DND-41 (cell line): ENCODE measurements around the gene ADCK1.

ENCODE experiments used
- ATAC-seq: fragments of 200-7000 bp; cut with Tn5 transposase; 3 replicates; pipeline ENCODE4 v1.9.1; 2021; ENCODE audit warnings: low read depth; ENCODE audit not compliant: insufficient read depth
- DNase-seq: peaks from one replicate; pipeline ENCODE4 v3.0.0-alpha.2; 2020
- H2AFZ ChIP-seq: 2 replicates; pipeline ENCODE4 v1.6.0; 2012; ENCODE audit warnings: low read depth, low read length
- H3K27ac ChIP-seq: 2 replicates; pipeline ENCODE4 v1.5.1; 2012; ENCODE audit warnings: low read length, inconsistent platforms
- H3K27me3 ChIP-seq: fragments of 200-600 bp; sonication (generic); 2 replicates; pipeline ENCODE4 v1.6.0; 2012; ENCODE audit warnings: low read length, mild to moderate bottlenecking, inconsistent platforms; ENCODE audit not compliant: insufficient read depth, poor library complexity
- H3K36me3 ChIP-seq: 2 replicates; pipeline ENCODE4 v1.5.1; 2012; ENCODE audit warnings: low read length, inconsistent platforms; ENCODE audit not compliant: insufficient read depth
- H3K4me1 ChIP-seq: 2 replicates; pipeline ENCODE4 v1.5.1; 2012; ENCODE audit warnings: mild to moderate bottlenecking, low read length; ENCODE audit not compliant: insufficient read depth
- H3K4me2 ChIP-seq: 2 replicates; pipeline ENCODE4 v1.6.0; 2012; ENCODE audit warnings: mild to moderate bottlenecking, moderate library complexity, low read length, inconsistent platforms; ENCODE audit not compliant: insufficient read depth
- H3K4me3 ChIP-seq, 2 experiments: fragments of 200-600 bp in 1 of 2; shearing (Covaris generic) in 1 of 2; 2 replicates each; pipeline ENCODE4 v1.5.1; 2012 to 2016; ENCODE audit warnings: inconsistent platforms in 2 of 2, low read length in 2 of 2, mild to moderate bottlenecking in 2 of 2, low read depth in 1 of 2, moderate library complexity in 1 of 2
- H3K79me2 ChIP-seq: 2 replicates; pipeline ENCODE4 v1.6.0; 2012; ENCODE audit warnings: low read length, inconsistent platforms; ENCODE audit not compliant: insufficient read depth
- H3K9ac ChIP-seq: 2 replicates; pipeline ENCODE4 v1.6.0; 2012; ENCODE audit warnings: low read depth, mild to moderate bottlenecking, inconsistent platforms, low read length, moderate library complexity
- H3K9me3 ChIP-seq: 2 replicates; pipeline ENCODE4 v1.5.1; 2012; ENCODE audit warnings: low read length, moderate library complexity, mild to moderate bottlenecking, inconsistent platforms; ENCODE audit not compliant: insufficient read depth, severe bottlenecking
- H4K20me1 ChIP-seq: 2 replicates; pipeline ENCODE4 v1.6.0; 2012; ENCODE audit warnings: low read length; ENCODE audit not compliant: insufficient read depth
- EZH2 ChIP-seq: IDR thresholded peaks from 3 replicates; pipeline ENCODE4 v1.6.1; 2012; ENCODE audit warnings: borderline replicate concordance, low read depth, mild to moderate bottlenecking, moderate library complexity, low read length, inconsistent platforms; ENCODE audit not compliant: severe bottlenecking
- TF ChIP-seq, protein P1 (sequence below): IDR thresholded peaks from 2 replicates; pipeline ENCODE4 v1.5.1; 2012; ENCODE audit warnings: borderline replicate concordance, low read length, moderate library complexity, mild to moderate bottlenecking; ENCODE audit not compliant: poor library complexity, severe bottlenecking; ENCODE audit errors: extremely low read depth

The ADCK1 gene

DNA sequence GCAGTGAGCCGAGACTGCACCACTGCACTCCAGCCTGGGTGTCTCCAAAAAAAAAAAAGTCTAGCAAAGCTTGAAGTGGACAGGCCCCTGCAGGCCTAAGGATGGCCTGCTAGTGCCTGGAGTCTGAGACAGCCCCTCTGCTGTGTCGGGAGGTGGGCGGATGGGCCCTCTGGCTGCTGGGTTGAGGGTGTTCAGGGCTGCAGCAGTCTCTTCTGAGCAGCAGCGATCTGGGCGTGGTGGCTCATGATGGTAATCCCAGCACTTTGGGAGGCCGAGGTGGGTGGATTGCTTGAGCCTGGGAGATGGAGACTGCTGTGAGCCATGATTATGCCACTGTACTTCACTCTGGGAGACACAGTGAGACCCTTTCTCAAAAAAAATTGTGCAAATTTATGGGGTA lies 57.0 kb downstream of the ADCK1 start:
- TF ChIP-seq, protein P1, sequence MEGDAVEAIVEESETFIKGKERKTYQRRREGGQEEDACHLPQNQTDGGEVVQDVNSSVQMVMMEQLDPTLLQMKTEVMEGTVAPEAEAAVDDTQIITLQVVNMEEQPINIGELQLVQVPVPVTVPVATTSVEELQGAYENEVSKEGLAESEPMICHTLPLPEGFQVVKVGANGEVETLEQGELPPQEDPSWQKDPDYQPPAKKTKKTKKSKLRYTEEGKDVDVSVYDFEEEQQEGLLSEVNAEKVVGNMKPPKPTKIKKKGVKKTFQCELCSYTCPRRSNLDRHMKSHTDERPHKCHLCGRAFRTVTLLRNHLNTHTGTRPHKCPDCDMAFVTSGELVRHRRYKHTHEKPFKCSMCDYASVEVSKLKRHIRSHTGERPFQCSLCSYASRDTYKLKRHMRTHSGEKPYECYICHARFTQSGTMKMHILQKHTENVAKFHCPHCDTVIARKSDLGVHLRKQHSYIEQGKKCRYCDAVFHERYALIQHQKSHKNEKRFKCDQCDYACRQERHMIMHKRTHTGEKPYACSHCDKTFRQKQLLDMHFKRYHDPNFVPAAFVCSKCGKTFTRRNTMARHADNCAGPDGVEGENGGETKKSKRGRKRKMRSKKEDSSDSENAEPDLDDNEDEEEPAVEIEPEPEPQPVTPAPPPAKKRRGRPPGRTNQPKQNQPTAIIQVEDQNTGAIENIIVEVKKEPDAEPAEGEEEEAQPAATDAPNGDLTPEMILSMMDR, result no peak
- TF ChIP-seq EZH2, result no peak
- Histone ChIP-seq H4K20me1 (no peaks in the 10 kb centered on the region), H2AFZ (no peak overlapping the region), H3K4me3 (no peak overlapping the region), H3K79me2 (no peaks in the 10 kb centered on the region), H3K9me3 (no peaks in the 10 kb centered on the region), H3K27ac (no peak overlapping the region), H3K36me3 (peaks cover 6% of the 10 kb centered on the region; the same call in 1 of the 2 replicates), H3K27me3 (no peaks in the 10 kb centered on the region), H3K4me1 (no peaks in the 10 kb centered on the region), H3K9ac (no peak overlapping the region), H3K4me2 (no peak overlapping the region)
- ATAC-seq, result no peak
- no peak for DNase-seq

DNA sequence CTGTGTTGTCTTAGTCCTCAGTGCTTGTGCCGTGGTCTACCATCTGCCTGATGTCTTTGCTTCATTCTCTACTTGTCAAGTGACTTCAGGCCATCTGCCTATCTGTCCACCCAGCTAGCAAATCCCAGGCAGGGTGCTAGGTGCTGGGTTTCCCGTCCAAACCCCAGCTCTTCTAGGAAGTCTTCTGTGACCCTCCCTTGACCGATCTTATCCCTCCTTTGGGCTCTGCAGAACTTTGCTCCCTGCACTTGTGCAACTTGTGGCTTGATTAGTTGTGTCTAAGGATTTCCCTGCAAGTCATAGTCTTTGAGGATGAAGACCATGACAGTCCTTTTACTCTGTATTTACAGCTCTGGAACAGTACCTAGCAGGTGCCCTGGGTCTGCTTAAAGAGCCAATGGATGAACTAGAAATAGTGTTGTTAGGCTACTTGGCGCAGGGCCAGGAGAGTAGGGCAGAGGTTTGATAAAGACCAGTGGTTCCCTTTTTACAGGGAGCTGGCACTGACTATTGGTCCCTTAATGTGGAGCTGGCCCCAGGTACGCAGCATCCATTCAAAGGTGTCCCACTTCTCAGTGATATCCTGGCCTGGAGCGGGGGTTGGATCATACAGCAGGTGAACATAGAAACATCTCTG lies 60.1 kb downstream of the ADCK1 start:
- Histone ChIP-seq H3K9me3 (no peaks in the 10 kb centered on the region), H3K4me1 (no peaks in the 10 kb centered on the region), H4K20me1 (no peaks in the 10 kb centered on the region), H3K4me2 (no peak overlapping the region), H2AFZ (no peak overlapping the region), H3K27ac (no peak overlapping the region), H3K27me3 (no peaks in the 10 kb centered on the region), H3K9ac (no peak overlapping the region), H3K36me3 (peaks cover 6% of the 10 kb centered on the region; the same call in 1 of the 2 replicates), H3K4me3 (no peak overlapping the region), H3K79me2 (no peaks in the 10 kb centered on the region)
- TF ChIP-seq, protein P1, result no peak
- no peak for TF ChIP-seq EZH2
- DNase-seq (no peak), ATAC-seq (no peak)

DNA sequence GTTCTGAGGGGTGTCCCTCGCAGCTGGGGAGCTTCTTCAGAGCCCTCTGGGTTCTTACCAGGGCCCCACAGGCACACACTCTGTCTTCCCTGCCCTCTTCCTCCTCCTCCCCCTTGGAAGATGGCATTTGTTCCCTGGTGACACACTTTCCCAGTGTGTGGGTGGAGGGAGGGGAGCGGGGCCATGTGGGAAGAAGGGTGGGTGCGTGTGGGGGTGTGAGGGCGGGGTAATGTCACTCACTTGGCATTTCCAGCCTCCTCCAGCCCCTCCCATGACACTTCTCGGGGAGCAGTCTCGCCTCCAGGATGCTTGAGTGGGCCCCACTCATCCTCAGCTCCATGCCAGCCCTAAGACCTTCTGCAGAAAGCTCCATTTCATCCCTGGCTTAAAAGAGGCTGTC lies 61.3 kb downstream of the ADCK1 start:
- DNase-seq, result no peak
- peaks cover 6% of the 10 kb centered on the region; the same call in 1 of the 2 replicates for H3K36me3 ChIP-seq
- H3K4me3 ChIP-seq, result no peak overlapping the region
- H3K4me1 ChIP-seq, result no peaks in the 10 kb centered on the region
- ATAC-seq, result no peak
- TF ChIP-seq, protein P1, result no peak
- no peak for TF ChIP-seq EZH2
- no peaks in the 10 kb centered on the region for H3K79me2 ChIP-seq
- H2AFZ ChIP-seq, result no peak overlapping the region
- no peak overlapping the region for H3K27ac ChIP-seq
- H4K20me1 ChIP-seq, result no peaks in the 10 kb centered on the region
- no peak overlapping the region for H3K9ac ChIP-seq
- no peaks in the 10 kb centered on the region for H3K9me3 ChIP-seq
- no peaks in the 10 kb centered on the region for H3K27me3 ChIP-seq
- no peak overlapping the region for H3K4me2 ChIP-seq
